NCI-H526 (cell line): Measurements from ENCODE around the gene KCP.

Experiments used
- DNase-seq, 2 experiments: peaks; one replicate each; lab custom pipeline; 2025; lab: John Stamatoyannopoulos, UW

Gene KCP

GRCh38 chr7:128841171-128841690 lies 69.3 kb downstream of the KCP start:
- peak in 1 of 2 experiments; percentile 20 for DNase-seq

GRCh38 chr7:128840326-128841170 lies 70.0 kb downstream of the KCP start:
- DNase-seq: no peak

- DNase-seq: no peak
These were observed 70.7 kb downstream of the KCP start for GRCh38 chr7:128839751-128840177.

GRCh38 chr7:128838981-128839731 lies 71.4 kb downstream of the KCP start:
- no peak for DNase-seq

GRCh38 chr7:128838109-128838779 lies 72.3 kb downstream of the KCP start:
- no peak for DNase-seq

GRCh38 chr7:128837521-128837921 lies 73.0 kb downstream of the KCP start:
- no peak for DNase-seq

GRCh38 chr7:128836729-128837348 lies 73.7 kb downstream of the KCP start:
- no peak for DNase-seq

GRCh38 chr7:128835790-128836641 lies 74.5 kb downstream of the KCP start:
- no peak for DNase-seq

- no peak for DNase-seq
These were observed 75.2 kb downstream of the KCP start for GRCh38 chr7:128835231-128835751.

- no peak for DNase-seq
These were observed 76.6 kb downstream of the KCP start for GRCh38 chr7:128833946-128834325.

GRCh38 chr7:128833148-128833945 lies 77.2 kb downstream of the KCP start:
- no peak for DNase-seq

GRCh38 chr7:128832880-128833147 lies 77.7 kb downstream of the KCP start:
- no peak for DNase-seq

GRCh38 chr7:128831994-128832879 lies 78.3 kb downstream of the KCP start:
- DNase-seq: no peak

GRCh38 chr7:128831178-128831993 lies 79.1 kb downstream of the KCP start:
- DNase-seq: peak in 1 of 2 experiments; percentile 37

- DNase-seq: peak in 1 of 2 experiments; percentile 64
These were observed 80.0 kb downstream of the KCP start, which contains the start of gene FLNC for GRCh38 chr7:128830231-128831177. Gene FLNC, plus strand, starts transcription at chr7:128830406. Its CDS starts 232 bp downstream, at chr7:128830638.

GRCh38 chr7:128829391-128830166 lies 80.9 kb downstream of the KCP start:
- no peak for DNase-seq
